ENCODE results near the gene NRXN2. TPM values are rescaled to one million over a fixed set of nuclear protein-coding genes. Genes with fewer than 3 reads are reported as not detected.
A peak's percentile ranks its signal among the peaks of the same experiment; 100 is the strongest.

The NRXN2 gene
- total and polyA plus RNA-seq, 10 of the 15 experiments (the other 5 are each of a cell fraction or from before 2014, with no cell fraction given) = 0.03 to 1.4 (median 0.23) TPM

DNA sequence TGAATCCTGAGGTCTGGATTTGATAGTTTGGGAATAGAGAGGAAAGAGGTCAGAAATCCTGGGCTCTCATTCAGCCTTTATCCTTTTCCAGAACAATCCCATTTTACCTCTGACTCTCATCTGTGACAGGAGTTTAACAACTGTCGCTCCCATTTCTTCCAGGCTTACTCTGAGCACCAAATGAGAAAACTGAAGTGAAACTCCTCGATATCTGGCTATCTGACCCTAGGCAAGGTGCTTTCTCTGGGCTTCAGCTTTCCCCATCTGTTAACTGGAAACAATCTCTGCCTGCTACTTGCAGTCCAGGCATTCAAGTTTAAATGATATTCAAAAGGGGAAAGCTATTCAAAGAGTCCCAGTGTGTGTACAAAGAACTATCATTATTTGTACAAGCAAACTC lies 50.1 kb downstream of the NRXN2 start (continued):
- TF ChIP-seq, protein P1, sequence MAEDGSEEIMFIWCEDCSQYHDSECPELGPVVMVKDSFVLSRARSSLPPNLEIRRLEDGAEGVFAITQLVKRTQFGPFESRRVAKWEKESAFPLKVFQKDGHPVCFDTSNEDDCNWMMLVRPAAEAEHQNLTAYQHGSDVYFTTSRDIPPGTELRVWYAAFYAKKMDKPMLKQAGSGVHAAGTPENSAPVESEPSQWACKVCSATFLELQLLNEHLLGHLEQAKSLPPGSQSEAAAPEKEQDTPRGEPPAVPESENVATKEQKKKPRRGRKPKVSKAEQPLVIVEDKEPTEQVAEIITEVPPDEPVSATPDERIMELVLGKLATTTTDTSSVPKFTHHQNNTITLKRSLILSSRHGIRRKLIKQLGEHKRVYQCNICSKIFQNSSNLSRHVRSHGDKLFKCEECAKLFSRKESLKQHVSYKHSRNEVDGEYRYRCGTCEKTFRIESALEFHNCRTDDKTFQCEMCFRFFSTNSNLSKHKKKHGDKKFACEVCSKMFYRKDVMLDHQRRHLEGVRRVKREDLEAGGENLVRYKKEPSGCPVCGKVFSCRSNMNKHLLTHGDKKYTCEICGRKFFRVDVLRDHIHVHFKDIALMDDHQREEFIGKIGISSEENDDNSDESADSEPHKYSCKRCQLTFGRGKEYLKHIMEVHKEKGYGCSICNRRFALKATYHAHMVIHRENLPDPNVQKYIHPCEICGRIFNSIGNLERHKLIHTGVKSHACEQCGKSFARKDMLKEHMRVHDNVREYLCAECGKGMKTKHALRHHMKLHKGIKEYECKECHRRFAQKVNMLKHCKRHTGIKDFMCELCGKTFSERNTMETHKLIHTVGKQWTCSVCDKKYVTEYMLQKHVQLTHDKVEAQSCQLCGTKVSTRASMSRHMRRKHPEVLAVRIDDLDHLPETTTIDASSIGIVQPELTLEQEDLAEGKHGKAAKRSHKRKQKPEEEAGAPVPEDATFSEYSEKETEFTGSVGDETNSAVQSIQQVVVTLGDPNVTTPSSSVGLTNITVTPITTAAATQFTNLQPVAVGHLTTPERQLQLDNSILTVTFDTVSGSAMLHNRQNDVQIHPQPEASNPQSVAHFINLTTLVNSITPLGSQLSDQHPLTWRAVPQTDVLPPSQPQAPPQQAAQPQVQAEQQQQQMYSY (CRISPR knock-in tag; IDR thresholded peaks at IDR 0.05) = no peak
- TF ChIP-seq SPI1 (IDR thresholded peaks at IDR 0.05; ENCODE audit: borderline replicate concordance, insufficient read depth, low read depth, low read length) (peak; percentile 71), TBL1XR1 (IDR thresholded peaks at IDR 0.05; ENCODE audit: low read depth, low read length) (no peak), SIN3A (IDR thresholded peaks at IDR 0.05; ENCODE audit: low read depth, low read length) (no peak), PML (IDR thresholded peaks at IDR 0.05; ENCODE audit: low read length) (no peak), NR2C1 (IDR thresholded peaks at IDR 0.05) (no peak), TARDBP (IDR thresholded peaks at IDR 0.05; ENCODE audit: borderline replicate concordance) (no peak), POLR2AphosphoS5 (IDR thresholded peaks at IDR 0.05; ENCODE audit: low read length) (no peak), EGR1 (IDR thresholded peaks at IDR 0.05; ENCODE audit: borderline replicate concordance in 1 of 2, low read depth in 2 of 2, low read length in 2 of 2) (no peak), DPF2 (IDR thresholded peaks at IDR 0.05) (0 out of 2 replicates have a peak, but pooled peaks have one; percentile 11), RB1 (IDR thresholded peaks at IDR 0.05; ENCODE audit: borderline replicate concordance) (no peak), IKZF2 (IDR thresholded peaks at IDR 0.05) (peak in 1 of 2 experiments; percentile 36; a peak in 1 of 4 replicates), ETV6 (conservative IDR thresholded peaks at IDR 0.05 in 1 of 2, IDR thresholded peaks at IDR 0.05 in 1 of 2; ENCODE audit: borderline replicate concordance in 1 of 2, low read depth in 1 of 2) (no peak), CBX3 (IDR thresholded peaks at IDR 0.05; ENCODE audit: borderline replicate concordance, low read depth) (no peak)
- TF ChIP-seq, protein P2, sequence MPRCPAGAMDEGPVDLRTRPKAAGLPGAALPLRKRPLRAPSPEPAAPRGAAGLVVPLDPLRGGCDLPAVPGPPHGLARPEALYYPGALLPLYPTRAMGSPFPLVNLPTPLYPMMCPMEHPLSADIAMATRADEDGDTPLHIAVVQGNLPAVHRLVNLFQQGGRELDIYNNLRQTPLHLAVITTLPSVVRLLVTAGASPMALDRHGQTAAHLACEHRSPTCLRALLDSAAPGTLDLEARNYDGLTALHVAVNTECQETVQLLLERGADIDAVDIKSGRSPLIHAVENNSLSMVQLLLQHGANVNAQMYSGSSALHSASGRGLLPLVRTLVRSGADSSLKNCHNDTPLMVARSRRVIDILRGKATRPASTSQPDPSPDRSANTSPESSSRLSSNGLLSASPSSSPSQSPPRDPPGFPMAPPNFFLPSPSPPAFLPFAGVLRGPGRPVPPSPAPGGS (IDR thresholded peaks at IDR 0.05; ENCODE audit: borderline replicate concordance, insufficient read depth, low read depth, low read length, poor library complexity, severe bottlenecking) = no peak
- TF ChIP-seq, protein P3, sequence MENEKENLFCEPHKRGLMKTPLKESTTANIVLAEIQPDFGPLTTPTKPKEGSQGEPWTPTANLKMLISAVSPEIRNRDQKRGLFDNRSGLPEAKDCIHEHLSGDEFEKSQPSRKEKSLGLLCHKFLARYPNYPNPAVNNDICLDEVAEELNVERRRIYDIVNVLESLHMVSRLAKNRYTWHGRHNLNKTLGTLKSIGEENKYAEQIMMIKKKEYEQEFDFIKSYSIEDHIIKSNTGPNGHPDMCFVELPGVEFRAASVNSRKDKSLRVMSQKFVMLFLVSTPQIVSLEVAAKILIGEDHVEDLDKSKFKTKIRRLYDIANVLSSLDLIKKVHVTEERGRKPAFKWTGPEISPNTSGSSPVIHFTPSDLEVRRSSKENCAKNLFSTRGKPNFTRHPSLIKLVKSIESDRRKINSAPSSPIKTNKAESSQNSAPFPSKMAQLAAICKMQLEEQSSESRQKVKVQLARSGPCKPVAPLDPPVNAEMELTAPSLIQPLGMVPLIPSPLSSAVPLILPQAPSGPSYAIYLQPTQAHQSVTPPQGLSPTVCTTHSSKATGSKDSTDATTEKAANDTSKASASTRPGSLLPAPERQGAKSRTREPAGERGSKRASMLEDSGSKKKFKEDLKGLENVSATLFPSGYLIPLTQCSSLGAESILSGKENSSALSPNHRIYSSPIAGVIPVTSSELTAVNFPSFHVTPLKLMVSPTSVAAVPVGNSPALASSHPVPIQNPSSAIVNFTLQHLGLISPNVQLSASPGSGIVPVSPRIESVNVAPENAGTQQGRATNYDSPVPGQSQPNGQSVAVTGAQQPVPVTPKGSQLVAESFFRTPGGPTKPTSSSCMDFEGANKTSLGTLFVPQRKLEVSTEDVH (IDR thresholded peaks at IDR 0.05; ENCODE audit: low read depth, partially characterized antibody) = no peak
- TF ChIP-seq, protein P4, sequence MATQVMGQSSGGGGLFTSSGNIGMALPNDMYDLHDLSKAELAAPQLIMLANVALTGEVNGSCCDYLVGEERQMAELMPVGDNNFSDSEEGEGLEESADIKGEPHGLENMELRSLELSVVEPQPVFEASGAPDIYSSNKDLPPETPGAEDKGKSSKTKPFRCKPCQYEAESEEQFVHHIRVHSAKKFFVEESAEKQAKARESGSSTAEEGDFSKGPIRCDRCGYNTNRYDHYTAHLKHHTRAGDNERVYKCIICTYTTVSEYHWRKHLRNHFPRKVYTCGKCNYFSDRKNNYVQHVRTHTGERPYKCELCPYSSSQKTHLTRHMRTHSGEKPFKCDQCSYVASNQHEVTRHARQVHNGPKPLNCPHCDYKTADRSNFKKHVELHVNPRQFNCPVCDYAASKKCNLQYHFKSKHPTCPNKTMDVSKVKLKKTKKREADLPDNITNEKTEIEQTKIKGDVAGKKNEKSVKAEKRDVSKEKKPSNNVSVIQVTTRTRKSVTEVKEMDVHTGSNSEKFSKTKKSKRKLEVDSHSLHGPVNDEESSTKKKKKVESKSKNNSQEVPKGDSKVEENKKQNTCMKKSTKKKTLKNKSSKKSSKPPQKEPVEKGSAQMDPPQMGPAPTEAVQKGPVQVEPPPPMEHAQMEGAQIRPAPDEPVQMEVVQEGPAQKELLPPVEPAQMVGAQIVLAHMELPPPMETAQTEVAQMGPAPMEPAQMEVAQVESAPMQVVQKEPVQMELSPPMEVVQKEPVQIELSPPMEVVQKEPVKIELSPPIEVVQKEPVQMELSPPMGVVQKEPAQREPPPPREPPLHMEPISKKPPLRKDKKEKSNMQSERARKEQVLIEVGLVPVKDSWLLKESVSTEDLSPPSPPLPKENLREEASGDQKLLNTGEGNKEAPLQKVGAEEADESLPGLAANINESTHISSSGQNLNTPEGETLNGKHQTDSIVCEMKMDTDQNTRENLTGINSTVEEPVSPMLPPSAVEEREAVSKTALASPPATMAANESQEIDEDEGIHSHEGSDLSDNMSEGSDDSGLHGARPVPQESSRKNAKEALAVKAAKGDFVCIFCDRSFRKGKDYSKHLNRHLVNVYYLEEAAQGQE (IDR thresholded peaks at IDR 0.05; ENCODE audit: low read depth, low read length) = no peak
